Measurements from ENCODE around the gene CD209.

CD209 gene

DNA sequence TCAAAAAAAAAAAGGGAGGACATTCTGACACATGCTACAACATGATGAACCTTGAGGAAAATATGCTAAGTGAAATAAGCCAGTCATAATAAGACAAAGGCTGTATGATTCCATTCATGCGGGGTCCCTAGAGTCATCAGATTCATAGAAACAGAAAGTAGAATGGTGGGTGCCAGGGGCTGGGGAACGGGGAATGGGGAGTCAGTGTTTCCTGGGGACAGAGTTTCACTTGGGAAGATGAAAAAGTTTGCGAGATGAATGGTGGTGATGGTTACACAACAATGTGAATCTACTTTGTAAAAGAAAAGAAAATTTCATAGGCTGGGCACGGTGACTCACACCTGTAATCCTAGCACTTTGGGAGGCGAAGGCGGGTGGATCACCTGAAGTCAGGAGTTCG is 9.3 kb downstream of the CD209 start:
- Histone ChIP-seq H3K27me3 (ENCODE audit: control insufficient read depth in 1 of 2, insufficient read depth in 2 of 2, low read length in 2 of 2) (peaks cover 6 to 9% of the 10 kb centered on the region in 2 donors), H3K4me3 (ENCODE audit: low read length in 2 of 2) (no peak overlapping the region), H3K9me3 (ENCODE audit: control insufficient read depth in 2 of 2, low read length in 2 of 2) (no peaks in the 10 kb centered on the region), H3K27ac (ENCODE audit: low read length) (no peak overlapping the region), H3K4me1 (ENCODE audit: control insufficient read depth, insufficient read depth, low read length) (no peaks in the 10 kb centered on the region), H3K36me3 (ENCODE audit: control insufficient read depth in 2 of 2, insufficient read depth in 2 of 2, low read length in 2 of 2) (no peaks in the 10 kb centered on the region), H3K9ac (ENCODE audit: low read length in 2 of 2) (no peak overlapping the region)

DNA sequence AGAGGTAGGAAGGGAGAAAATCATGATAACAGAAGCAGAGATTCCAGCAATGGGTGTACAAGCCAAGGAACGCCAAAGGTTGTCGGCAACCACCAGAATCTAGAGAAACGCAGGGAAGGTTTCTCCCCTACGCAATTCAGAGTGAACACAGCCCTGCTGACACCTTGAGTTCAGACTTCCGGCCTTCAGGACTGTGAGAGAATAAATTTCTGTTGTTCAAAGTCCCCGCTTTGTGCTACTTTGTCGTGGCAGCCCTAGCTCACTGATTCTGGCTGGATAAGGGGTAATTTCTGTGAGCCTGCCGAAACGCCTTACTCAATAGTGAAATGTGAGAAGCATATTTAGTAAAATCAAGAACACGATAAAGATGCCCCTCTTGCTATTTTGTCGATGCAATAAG is 10.1 kb downstream of the CD209 start:
- Histone ChIP-seq H3K27me3 (ENCODE audit: control insufficient read depth in 1 of 2, insufficient read depth in 2 of 2, low read length in 2 of 2) (peaks cover 8 to 10% of the 10 kb centered on the region in 2 donors), H3K9me3 (ENCODE audit: control insufficient read depth in 2 of 2, low read length in 2 of 2) (no peaks in the 10 kb centered on the region), H3K4me3 (ENCODE audit: low read length in 2 of 2) (no peak overlapping the region), H3K27ac (ENCODE audit: low read length) (no peak overlapping the region), H3K36me3 (ENCODE audit: control insufficient read depth in 2 of 2, insufficient read depth in 2 of 2, low read length in 2 of 2) (no peaks in the 10 kb centered on the region), H3K9ac (ENCODE audit: low read length in 2 of 2) (no peak overlapping the region), H3K4me1 (ENCODE audit: control insufficient read depth, insufficient read depth, low read length) (no peaks in the 10 kb centered on the region)

DNA sequence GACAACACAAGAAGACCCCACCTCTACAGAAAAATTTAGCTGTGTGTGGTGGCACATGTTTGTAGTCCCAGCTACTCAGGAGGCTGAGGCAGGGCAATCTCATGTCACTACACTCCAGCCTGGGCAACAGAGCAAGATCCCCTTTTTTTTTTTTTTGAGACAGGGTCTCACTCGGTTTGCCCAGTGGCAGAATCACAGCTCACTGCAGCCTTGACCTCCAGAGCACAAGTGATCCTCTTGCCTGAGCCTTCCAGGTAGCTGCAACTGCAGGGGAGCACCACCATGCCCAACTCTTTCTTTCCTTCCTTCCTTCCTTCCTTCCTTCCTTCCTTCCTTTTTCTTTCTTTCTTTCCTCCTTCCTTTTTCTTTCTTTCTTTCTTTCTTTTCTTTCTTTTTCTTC is 11.2 kb downstream of the CD209 start:
- H3K9ac ChIP-seq (ENCODE audit: low read length in 2 of 2), result no peak overlapping the region
- H3K9me3 ChIP-seq (ENCODE audit: control insufficient read depth in 2 of 2, low read length in 2 of 2), result no peaks in the 10 kb centered on the region
- no peaks in the 10 kb centered on the region for H3K36me3 ChIP-seq (ENCODE audit: control insufficient read depth in 2 of 2, insufficient read depth in 2 of 2, low read length in 2 of 2)
- no peaks in the 10 kb centered on the region for H3K4me1 ChIP-seq (ENCODE audit: control insufficient read depth, insufficient read depth, low read length)
- H3K27ac ChIP-seq (ENCODE audit: low read length), result no peak overlapping the region
- H3K27me3 ChIP-seq (ENCODE audit: control insufficient read depth in 1 of 2, insufficient read depth in 2 of 2, low read length in 2 of 2), result peaks cover 17 to 19% of the 10 kb centered on the region in 2 donors
- no peak overlapping the region for H3K4me3 ChIP-seq (ENCODE audit: low read length in 2 of 2)

DNA sequence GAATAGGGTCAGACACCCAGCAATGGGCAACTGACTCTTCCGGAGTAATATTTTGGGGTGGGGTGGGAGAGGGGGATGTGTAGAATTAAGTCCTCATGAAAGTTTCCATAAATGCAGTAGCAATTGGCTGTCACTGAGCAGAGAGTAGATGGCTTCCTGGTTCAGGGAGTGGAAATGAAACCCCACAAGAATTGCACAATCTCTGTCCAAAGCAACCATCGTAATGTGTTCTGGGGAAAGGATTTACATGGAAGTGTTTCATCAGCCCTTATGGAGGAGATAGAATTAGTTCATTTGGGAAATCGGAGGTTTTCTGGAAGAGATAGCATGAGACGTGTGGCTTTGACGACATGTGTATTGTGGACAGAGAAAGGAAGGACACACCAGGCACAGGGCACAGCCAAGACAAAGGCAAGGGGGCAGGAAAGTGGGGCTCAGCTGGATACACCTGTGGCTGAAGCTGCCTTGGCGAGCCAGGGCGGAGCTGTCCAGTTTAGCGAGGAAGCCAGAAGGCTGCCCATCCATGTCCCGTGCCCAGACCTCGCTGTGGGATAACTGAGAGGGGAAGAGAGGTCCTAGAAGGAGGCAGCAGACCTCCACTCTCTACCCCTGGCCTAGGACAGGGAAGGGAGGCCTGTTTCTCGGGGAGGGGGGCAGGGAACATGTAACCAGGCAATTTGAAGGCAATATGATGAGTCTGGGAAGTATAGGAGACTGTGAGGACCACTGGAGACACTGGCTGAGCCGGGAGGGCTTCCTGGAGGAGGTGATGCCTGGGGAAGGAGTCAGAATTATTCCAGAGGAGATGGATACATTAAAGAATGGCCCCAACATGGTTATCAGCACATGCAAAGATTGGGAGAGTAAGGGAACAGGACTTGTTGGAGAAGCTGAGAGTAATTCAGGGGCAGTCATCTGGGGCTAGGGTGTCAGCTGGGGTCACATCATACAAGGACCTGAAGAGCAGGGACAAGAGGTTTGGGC is 12.8 kb downstream of the CD209 start:
- Histone ChIP-seq H3K36me3 (ENCODE audit: control insufficient read depth in 2 of 2, insufficient read depth in 2 of 2, low read length in 2 of 2) (no peaks in the 10 kb centered on the region), H3K4me3 (ENCODE audit: low read length in 2 of 2) (no peak overlapping the region), H3K9ac (ENCODE audit: low read length in 2 of 2) (no peak overlapping the region), H3K9me3 (ENCODE audit: control insufficient read depth in 2 of 2, low read length in 2 of 2) (no peaks in the 10 kb centered on the region), H3K27ac (ENCODE audit: low read length) (no peak overlapping the region), H3K27me3 (ENCODE audit: control insufficient read depth in 1 of 2, insufficient read depth in 2 of 2, low read length in 2 of 2) (peaks cover 22 to 29% of the 10 kb centered on the region in 2 donors), H3K4me1 (ENCODE audit: control insufficient read depth, insufficient read depth, low read length) (peaks cover 3% of the 10 kb centered on the region)

DNA sequence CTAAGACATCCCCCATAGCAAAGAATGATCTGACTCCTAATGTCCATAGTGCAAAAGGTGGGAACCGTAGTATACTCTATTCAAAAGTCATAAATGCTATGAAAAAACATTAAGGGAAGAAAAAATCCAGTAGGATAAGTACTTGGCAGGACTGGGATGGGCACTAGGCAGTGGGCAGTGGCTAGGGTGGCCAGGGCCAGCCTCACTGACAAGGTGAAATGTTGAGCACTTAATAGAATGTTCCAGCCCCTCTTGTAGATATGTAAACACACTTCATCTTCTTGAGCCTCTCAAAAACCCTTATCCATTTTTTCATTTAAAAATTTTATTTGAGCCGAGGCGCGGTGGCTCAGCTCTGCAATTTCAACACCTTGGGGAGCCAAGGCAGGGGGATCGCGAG is 14.0 kb downstream of the CD209 start:
- Histone ChIP-seq H3K27me3 (ENCODE audit: control insufficient read depth in 1 of 2, insufficient read depth in 2 of 2, low read length in 2 of 2) (peaks cover 30 to 37% of the 10 kb centered on the region in 2 donors), H3K9ac (ENCODE audit: low read length in 2 of 2) (no peak overlapping the region), H3K36me3 (ENCODE audit: control insufficient read depth in 2 of 2, insufficient read depth in 2 of 2, low read length in 2 of 2) (no peaks in the 10 kb centered on the region), H3K9me3 (ENCODE audit: control insufficient read depth in 2 of 2, low read length in 2 of 2) (no peaks in the 10 kb centered on the region), H3K4me1 (ENCODE audit: control insufficient read depth, insufficient read depth, low read length) (peaks cover 3% of the 10 kb centered on the region), H3K27ac (ENCODE audit: low read length) (no peak overlapping the region), H3K4me3 (ENCODE audit: low read length in 2 of 2) (no peak overlapping the region)

DNA sequence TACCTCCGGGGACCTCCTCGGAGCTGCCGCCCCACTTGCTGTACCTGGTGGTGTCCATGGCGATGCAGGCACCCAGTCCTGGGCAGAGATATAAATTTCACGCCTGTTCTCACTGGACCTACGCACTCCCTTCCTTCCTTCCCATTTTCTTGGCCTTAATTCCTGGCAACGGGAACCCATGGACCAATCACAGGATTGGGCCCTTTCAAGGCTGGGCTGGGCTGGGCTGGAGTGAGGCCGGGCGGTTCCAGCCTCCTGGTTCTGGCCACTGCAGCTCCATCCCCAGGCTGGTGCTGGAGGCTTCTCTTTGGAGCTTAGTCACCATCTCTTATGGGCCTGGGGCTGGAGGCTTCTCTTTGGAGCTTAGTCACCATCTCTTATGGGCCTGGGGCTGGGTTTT is 15.3 kb downstream of the CD209 start, which contains the start of gene CLEC4G:
Gene CLEC4G, minus strand, starts transcription at position 66 of the 400 bp plus-strand sequence. Its CDS starts 8 bp downstream, at position 58.
- Histone ChIP-seq H3K9ac (ENCODE audit: low read length in 2 of 2) (no peak within 1 kb of the TSS), H3K27ac (ENCODE audit: low read length) (no peak within 1 kb of the TSS), H3K27me3 (ENCODE audit: control insufficient read depth in 1 of 2, insufficient read depth in 2 of 2, low read length in 2 of 2) (peaks cover 29 to 42% of the 10 kb centered on the region in 2 donors), H3K4me1 (ENCODE audit: control insufficient read depth, insufficient read depth, low read length) (peaks cover 3% of the 10 kb centered on the region), H3K4me3 (ENCODE audit: low read length in 2 of 2) (no peak within 1 kb of the TSS), H3K9me3 (ENCODE audit: control insufficient read depth in 2 of 2, low read length in 2 of 2) (no peaks in the 10 kb centered on the region), H3K36me3 (ENCODE audit: control insufficient read depth in 2 of 2, insufficient read depth in 2 of 2, low read length in 2 of 2) (no peaks in the 10 kb centered on the region)

DNA sequence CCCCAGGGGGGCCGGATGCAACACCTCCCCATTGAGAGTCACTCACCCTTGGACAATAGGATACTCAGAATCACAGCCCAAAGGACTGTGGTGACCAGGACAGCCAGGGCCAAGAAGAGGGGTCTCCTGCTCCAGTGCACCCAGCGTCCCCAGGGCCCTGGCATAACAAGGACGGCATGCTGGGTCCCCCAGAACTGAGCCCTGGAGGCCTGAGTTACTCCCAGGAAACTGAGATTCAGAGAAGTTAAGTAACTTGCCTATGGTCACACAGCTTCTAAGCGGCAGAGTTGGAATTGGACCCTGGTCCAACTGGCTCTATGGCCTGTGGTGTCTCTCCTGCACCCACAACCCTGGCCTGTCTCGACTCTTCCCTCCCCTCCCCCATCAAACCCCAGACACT is 15.7 kb downstream of the CD209 start:
- Histone ChIP-seq H3K36me3 (ENCODE audit: control insufficient read depth in 2 of 2, insufficient read depth in 2 of 2, low read length in 2 of 2) (no peaks in the 10 kb centered on the region), H3K27me3 (ENCODE audit: control insufficient read depth in 1 of 2, insufficient read depth in 2 of 2, low read length in 2 of 2) (peaks cover 29 to 42% of the 10 kb centered on the region in 2 donors), H3K4me1 (ENCODE audit: control insufficient read depth, insufficient read depth, low read length) (peaks cover 3% of the 10 kb centered on the region), H3K9ac (ENCODE audit: low read length in 2 of 2) (no peak overlapping the region), H3K9me3 (ENCODE audit: control insufficient read depth in 2 of 2, low read length in 2 of 2) (no peaks in the 10 kb centered on the region), H3K4me3 (ENCODE audit: low read length in 2 of 2) (no peak overlapping the region), H3K27ac (ENCODE audit: low read length) (no peak overlapping the region)

DNA sequence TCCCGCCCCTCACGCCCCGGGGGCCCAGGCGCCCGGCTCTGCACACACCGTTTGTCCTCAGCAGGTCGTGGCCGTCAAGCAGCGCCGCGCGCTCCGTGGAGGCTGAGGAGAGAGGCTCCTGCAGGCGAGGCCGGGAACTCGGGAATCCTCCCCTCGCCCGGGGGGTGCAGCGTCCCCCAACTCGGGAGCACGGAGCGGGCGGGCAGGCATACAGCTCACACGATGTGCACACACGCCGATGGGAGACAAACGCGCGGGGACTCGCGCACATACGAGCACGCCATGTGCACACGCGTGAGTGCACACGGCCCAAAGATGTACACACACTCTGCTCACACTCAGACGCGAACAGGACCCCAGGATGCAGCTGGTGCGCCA is 16.1 kb downstream of the CD209 start:
- Histone ChIP-seq H3K4me3 (ENCODE audit: low read length in 2 of 2) (no peak overlapping the region), H3K4me1 (ENCODE audit: control insufficient read depth, insufficient read depth, low read length) (peaks cover 3% of the 10 kb centered on the region), H3K36me3 (ENCODE audit: control insufficient read depth in 2 of 2, insufficient read depth in 2 of 2, low read length in 2 of 2) (no peaks in the 10 kb centered on the region), H3K27ac (ENCODE audit: low read length) (no peak overlapping the region), H3K27me3 (ENCODE audit: control insufficient read depth in 1 of 2, insufficient read depth in 2 of 2, low read length in 2 of 2) (peaks cover 29 to 42% of the 10 kb centered on the region in 2 donors), H3K9ac (ENCODE audit: low read length in 2 of 2) (no peak overlapping the region), H3K9me3 (ENCODE audit: control insufficient read depth in 2 of 2, low read length in 2 of 2) (no peaks in the 10 kb centered on the region)

DNA sequence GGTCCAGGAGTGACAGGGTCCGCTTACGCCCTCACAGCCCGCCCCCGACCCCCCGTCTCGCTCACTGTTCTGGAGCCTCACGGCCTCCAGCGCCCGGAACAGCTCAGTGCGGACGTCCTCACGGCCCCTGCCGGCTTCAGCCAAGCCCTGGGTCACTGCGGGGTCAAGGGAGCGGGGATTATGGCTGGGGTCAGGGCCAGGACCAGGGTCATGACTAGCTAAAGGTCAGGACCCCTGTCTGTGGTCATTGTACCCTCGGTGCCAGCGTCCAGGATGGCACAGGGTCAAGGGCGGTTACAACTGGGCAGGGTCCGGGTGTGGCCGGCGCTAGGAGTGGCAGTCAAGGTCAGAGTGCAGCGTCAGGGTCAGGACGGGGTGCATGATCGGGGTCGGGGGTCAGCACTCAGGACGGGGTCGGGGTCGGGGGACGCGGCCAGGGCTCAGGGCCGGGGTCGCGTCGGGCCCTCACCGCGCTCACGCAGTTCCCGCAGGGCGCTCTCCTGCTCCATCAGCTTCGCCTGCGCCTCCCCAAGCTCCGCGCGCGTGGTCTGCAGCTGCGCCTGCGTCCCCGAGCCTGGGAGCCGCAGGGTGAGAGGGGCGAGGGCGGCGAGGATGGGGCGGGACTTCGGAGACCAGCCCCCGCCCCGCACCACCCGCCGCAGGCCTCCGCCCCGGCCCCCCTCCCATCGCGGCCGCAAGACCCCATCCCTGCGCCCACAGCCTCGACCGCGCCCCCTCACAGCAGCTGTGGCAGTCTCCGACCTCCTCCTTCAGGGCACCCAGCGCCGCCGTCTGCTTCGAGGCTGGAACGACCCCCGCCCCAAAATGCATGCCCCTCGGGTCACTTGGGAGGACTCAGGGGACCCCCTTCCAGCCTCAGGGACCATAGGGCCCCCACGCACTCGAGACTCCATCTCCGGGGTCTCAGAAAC is 16.8 kb downstream of the CD209 start:
- Histone ChIP-seq H3K36me3 (ENCODE audit: control insufficient read depth in 2 of 2, insufficient read depth in 2 of 2, low read length in 2 of 2) (no peaks in the 10 kb centered on the region), H3K27me3 (ENCODE audit: control insufficient read depth in 1 of 2, insufficient read depth in 2 of 2, low read length in 2 of 2) (peaks cover 29 to 42% of the 10 kb centered on the region in 2 donors), H3K4me1 (ENCODE audit: control insufficient read depth, insufficient read depth, low read length) (peaks cover 3% of the 10 kb centered on the region), H3K27ac (ENCODE audit: low read length) (no peak overlapping the region), H3K9me3 (ENCODE audit: control insufficient read depth in 2 of 2, low read length in 2 of 2) (no peaks in the 10 kb centered on the region), H3K9ac (ENCODE audit: low read length in 2 of 2) (no peak overlapping the region), H3K4me3 (ENCODE audit: low read length in 2 of 2) (no peak overlapping the region)

DNA sequence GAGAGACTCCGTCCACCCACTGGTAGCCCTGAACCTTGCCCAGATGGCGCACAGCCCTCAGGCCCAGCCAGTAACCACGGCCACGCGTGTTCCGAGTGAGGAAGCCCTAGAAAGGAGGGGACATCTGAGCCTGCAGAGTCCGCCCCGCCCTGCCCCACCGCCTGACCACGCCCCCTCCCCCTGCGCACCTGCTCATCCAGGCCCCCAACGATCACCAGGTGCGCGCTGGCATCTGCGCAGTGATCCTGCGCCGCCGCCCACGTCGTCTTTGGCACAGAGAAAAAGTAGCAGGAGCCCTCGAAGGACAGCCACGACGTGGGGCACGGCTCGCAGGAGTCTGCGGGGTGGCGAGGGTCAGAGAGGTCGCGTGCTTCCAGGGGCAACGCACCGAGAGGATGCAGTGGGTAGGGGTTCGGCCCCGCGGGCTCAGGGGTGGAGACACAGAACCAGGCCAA is 17.5 kb downstream of the CD209 start:
- Histone ChIP-seq H3K36me3 (ENCODE audit: control insufficient read depth in 2 of 2, insufficient read depth in 2 of 2, low read length in 2 of 2) (no peaks in the 10 kb centered on the region), H3K4me1 (ENCODE audit: control insufficient read depth, insufficient read depth, low read length) (peaks cover 3% of the 10 kb centered on the region), H3K27me3 (ENCODE audit: control insufficient read depth in 1 of 2, insufficient read depth in 2 of 2, low read length in 2 of 2) (peaks cover 29 to 42% of the 10 kb centered on the region in 2 donors), H3K9ac (ENCODE audit: low read length in 2 of 2) (no peak overlapping the region), H3K27ac (ENCODE audit: low read length) (no peak overlapping the region), H3K4me3 (ENCODE audit: low read length in 2 of 2) (no peak overlapping the region), H3K9me3 (ENCODE audit: control insufficient read depth in 2 of 2, low read length in 2 of 2) (no peaks in the 10 kb centered on the region)

Data from stomach smooth muscle (tissue), 2 donors.